ENCODE data around the gene TBC1D8. TPM values are rescaled to one million over a fixed set of nuclear protein-coding genes. Genes with fewer than 3 reads are reported as not detected.
A peak's percentile ranks its signal among the peaks of the same experiment; 100 is the strongest.

The TBC1D8 gene
- total RNA-seq, 4 donors from 2014 or later, result 22.2 to 68.0 (median 31.9) TPM

DNA sequence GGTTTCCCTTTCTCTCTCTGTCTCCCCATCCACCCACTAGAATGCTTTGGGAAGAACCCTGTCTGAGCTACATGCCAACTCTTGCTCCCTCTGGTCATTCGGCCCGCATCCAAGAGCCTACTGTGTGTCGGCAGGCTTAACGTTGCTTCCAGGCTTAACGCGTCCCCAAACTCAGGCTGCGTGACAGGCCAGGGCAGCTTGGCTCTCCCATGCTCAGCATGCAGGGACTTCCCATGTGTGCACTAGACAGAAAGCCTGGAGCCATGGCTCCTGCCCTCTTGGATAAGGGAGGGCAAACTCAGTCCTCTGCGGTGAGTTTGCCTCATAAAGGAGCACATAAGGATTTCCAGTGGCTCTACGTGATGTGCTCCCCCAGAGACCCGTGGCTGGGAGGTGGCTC is 105.9 kb downstream of the TBC1D8 start:
- DNase-seq (ENCODE audit: low spot score) (no peak), ATAC-seq (ENCODE audit: low FRiP score) (no peak)

GRCh38 chr2:101041413-101041812 is 109.8 kb downstream of the TBC1D8 start:
- DNase-seq (ENCODE audit: low spot score), result no peak
- no peak for ATAC-seq (ENCODE audit: low FRiP score)
- no peak for TF ChIP-seq CTCF (IDR thresholded peaks at IDR 0.05)

More for the DNA sequence above, 105.9 kb downstream of the TBC1D8 start:
- no peak for TF ChIP-seq CTCF (IDR thresholded peaks at IDR 0.05)

- ATAC-seq (ENCODE audit: low FRiP score) (peak; percentile 76), DNase-seq (ENCODE audit: low spot score) (no peak)
- no peak for TF ChIP-seq CTCF (IDR thresholded peaks at IDR 0.05)
Observed at GRCh38 chr2:101040761-101041160, 110.4 kb downstream of the TBC1D8 start.

DNA sequence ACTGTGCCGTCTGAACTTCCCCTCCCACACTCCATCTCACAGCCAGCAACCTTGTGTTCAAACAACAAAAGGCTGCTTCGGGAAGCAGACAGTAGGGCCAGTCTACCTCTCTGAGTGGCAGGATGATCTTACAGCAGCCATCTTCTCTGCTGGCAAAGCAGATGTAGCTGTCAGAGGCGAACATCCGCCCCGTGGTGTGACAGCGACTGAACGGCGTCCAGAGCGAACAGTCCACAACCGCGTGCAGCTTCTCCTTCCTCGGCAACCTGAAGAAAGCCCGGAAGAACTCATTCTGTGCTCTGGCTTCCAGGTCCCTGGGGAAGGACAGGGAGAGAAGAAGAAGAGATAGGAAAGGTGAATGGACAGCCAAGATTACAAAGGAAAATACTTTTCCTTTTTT is 111.1 kb downstream of the TBC1D8 start:
- no peak for TF ChIP-seq CTCF (IDR thresholded peaks at IDR 0.05)
- DNase-seq (ENCODE audit: low spot score) (no peak), ATAC-seq (ENCODE audit: low FRiP score) (no peak)

DNA sequence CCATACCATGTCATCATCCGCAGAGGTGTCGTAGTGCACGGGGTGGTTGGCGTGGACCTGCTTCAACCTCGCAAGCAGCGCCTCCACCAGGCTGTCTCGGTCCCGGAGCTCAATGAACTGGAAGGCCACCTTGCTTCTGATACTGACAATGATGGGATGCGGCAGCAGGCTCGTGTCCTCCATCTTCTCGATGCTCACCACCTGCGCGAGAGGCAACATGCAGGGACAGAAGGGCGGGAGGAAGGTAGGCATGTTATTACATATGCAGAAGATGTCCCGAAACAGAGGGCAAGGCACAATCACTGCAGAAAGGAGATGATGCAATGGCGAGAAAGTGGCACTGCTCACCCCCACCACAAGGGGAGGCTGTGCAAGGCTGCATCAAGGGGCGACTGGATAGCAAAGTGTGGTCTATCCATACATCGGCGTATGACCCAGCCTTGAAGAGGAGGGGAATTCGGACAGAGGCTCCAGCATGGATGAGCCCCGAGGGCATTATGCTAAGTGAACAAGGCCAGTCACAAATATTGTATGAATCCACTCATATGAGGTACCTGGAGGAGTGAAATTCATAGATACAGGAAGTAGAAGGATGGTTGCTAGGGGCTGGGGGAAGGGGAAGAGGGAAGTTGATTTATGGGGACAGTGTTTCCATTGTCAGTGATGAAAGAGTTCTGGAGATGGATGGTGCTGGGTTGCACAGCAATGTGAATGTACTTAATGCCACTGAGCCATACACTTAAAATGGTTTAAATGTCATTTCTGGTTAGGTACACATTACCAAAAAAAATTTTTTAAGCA is 112.5 kb downstream of the TBC1D8 start:
- no peak for TF ChIP-seq CTCF (IDR thresholded peaks at IDR 0.05)
- ATAC-seq (ENCODE audit: low FRiP score) (no peak), DNase-seq (ENCODE audit: low spot score) (no peak)

- ATAC-seq (ENCODE audit: low FRiP score) (no peak), DNase-seq (ENCODE audit: low spot score) (no peak)
- no peak for TF ChIP-seq CTCF (IDR thresholded peaks at IDR 0.05)
Observed at GRCh38 chr2:101037161-101037755, 113.9 kb downstream of the TBC1D8 start.

DNA sequence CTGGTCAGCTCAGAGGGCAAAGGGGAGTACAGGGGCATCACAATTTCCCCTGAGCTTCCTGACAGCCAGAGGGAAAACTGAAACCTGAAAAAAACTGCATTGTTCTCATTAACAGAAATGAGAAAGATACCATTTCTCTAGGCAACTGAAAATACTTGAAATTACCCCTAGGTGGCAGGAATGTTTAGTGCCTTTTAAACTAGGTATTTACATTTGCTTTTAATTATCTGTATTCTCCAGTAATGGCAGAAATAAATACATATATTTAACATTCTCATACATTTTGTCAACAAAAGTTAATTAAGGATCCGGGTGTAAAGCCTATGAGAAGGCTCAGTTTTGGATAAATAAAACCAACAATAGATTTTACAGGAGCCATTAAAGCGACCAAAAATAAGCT is 114.6 kb downstream of the TBC1D8 start:
- DNase-seq (ENCODE audit: low spot score), result no peak
- ATAC-seq (ENCODE audit: low FRiP score), result no peak
- TF ChIP-seq CTCF (IDR thresholded peaks at IDR 0.05), result no peak
